ENCODE results near the gene UBP1. TPM values are rescaled to one million over a fixed set of nuclear protein-coding genes. Genes with fewer than 3 reads are reported as not detected.

The UBP1 gene
- total RNA-seq, 1 experiment from 2014 or later: 90.8 TPM

DNA sequence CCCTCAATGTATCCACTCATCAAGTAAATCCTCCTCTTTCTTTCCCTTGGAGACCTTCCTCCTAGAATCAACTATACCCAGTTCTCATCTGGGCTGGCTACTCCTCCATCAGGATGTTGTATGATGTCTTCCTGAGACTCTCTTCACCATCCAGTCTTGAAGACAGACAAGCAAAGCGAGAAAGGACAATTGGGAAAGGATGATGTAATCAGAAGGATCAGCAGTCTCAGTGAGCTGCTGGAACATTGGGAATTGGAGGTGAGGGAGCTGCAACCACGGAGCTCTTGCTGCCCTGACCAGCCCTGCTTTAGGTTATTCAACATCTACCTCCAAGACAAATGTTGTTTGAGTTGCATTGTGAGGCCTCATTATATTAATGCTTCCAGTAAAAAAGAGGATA lies 48.0 kb upstream of the UBP1 start:
- Histone ChIP-seq H3K36me3 (ENCODE audit: control insufficient read depth, insufficient read depth, low read length) (no peaks in the 10 kb centered on the region), H3K4me3 (ENCODE audit: low read depth, low read length) (no peak overlapping the region), H3K9me3 (no peaks in the 10 kb centered on the region), H3K4me1 (no peaks in the 10 kb centered on the region), H3K27me3 (replicated peaks; ENCODE audit: control insufficient read depth, insufficient read depth, low read length) (no peaks in the 10 kb centered on the region)
- no TSS peak for BruUV-seq (replicated peaks)
- H3K4me1 Mint-ChIP-seq (ENCODE audit: low read depth, unreplicated experiment): no peaks in the 10 kb centered on the region
- ChIA-PET CTCF (no interaction called here), POLR2A (no interaction called here)
- intact Hi-C loops (cut with micrococcal nuclease; ENCODE audit: unreplicated experiment): no loop called here
- H3K4me3 Mint-ChIP-seq (ENCODE audit: unreplicated experiment): no peak overlapping the region
- H3K9me3 Mint-ChIP-seq (ENCODE audit: unreplicated experiment): peaks cover 8% of the 10 kb centered on the region
- H3K27ac Mint-ChIP-seq (ENCODE audit: unreplicated experiment): no peak overlapping the region
- TF ChIP-seq, protein P1, sequence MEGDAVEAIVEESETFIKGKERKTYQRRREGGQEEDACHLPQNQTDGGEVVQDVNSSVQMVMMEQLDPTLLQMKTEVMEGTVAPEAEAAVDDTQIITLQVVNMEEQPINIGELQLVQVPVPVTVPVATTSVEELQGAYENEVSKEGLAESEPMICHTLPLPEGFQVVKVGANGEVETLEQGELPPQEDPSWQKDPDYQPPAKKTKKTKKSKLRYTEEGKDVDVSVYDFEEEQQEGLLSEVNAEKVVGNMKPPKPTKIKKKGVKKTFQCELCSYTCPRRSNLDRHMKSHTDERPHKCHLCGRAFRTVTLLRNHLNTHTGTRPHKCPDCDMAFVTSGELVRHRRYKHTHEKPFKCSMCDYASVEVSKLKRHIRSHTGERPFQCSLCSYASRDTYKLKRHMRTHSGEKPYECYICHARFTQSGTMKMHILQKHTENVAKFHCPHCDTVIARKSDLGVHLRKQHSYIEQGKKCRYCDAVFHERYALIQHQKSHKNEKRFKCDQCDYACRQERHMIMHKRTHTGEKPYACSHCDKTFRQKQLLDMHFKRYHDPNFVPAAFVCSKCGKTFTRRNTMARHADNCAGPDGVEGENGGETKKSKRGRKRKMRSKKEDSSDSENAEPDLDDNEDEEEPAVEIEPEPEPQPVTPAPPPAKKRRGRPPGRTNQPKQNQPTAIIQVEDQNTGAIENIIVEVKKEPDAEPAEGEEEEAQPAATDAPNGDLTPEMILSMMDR (IDR thresholded peaks at IDR 0.05; ENCODE audit: insufficient read depth in 1 of 2, low read depth in 1 of 2, low read length in 1 of 2, severe bottlenecking in 1 of 2, unreplicated experiment in 1 of 2): no peak
- peaks cover 4% of the 10 kb centered on the region for H3K36me3 Mint-ChIP-seq (ENCODE audit: insufficient read depth, unreplicated experiment)
- DNase-seq: no peak
- no peaks in the 10 kb centered on the region for H3K27me3 Mint-ChIP-seq (ENCODE audit: insufficient read depth, unreplicated experiment)

DNA sequence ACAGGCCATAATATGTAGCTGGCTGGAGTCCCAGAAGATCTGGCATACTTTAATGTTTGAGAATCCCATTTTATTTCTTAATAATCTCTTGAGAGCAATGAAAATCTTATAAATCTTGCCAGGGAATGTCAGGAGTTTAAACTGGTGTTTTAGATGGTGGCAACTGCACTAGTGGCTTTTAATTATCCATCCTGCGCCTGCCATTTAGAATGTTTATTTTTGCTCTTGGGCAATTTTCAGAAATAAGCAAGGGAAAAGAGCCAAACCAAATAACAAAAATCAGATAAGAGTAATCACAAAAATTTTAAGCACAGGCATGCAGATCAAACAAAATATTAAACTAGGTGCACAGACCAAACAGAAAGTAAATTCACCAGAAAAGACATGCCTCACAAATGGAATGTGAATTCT lies 41.9 kb upstream of the UBP1 start:
- intact Hi-C loops (cut with micrococcal nuclease; ENCODE audit: unreplicated experiment): loop anchor here (5.0 kb wide), 1 partner anchor 40 kb away; the partner anchor contains the start of gene UBP1
- Histone ChIP-seq H3K27me3 (replicated peaks; ENCODE audit: control insufficient read depth, insufficient read depth, low read length) (no peaks in the 10 kb centered on the region), H3K4me3 (ENCODE audit: low read depth, low read length) (no peak overlapping the region), H3K4me1 (no peaks in the 10 kb centered on the region), H3K36me3 (ENCODE audit: control insufficient read depth, insufficient read depth, low read length) (no peaks in the 10 kb centered on the region), H3K9me3 (0 out of 2 replicates have a peak, but pooled peaks cover 12% of the 10 kb centered on the region)
- H3K36me3 Mint-ChIP-seq (ENCODE audit: insufficient read depth, unreplicated experiment): peaks cover 4% of the 10 kb centered on the region
- no TSS peak for BruUV-seq (replicated peaks)
- H3K27ac Mint-ChIP-seq (ENCODE audit: unreplicated experiment): no peak overlapping the region
- TF ChIP-seq, protein P1 (IDR thresholded peaks at IDR 0.05; ENCODE audit: insufficient read depth in 1 of 2, low read depth in 1 of 2, low read length in 1 of 2, severe bottlenecking in 1 of 2, unreplicated experiment in 1 of 2): no peak
- no peaks in the 10 kb centered on the region for H3K4me1 Mint-ChIP-seq (ENCODE audit: low read depth, unreplicated experiment)
- peaks cover 18% of the 10 kb centered on the region for H3K9me3 Mint-ChIP-seq (ENCODE audit: unreplicated experiment)
- ChIA-PET POLR2A (no interaction called here), CTCF (no interaction called here)
- no peaks in the 10 kb centered on the region for H3K27me3 Mint-ChIP-seq (ENCODE audit: insufficient read depth, unreplicated experiment)
- no peak overlapping the region for H3K4me3 Mint-ChIP-seq (ENCODE audit: unreplicated experiment)
- no peak for DNase-seq

- no peaks in the 10 kb centered on the region for H3K4me1 Mint-ChIP-seq (ENCODE audit: low read depth, unreplicated experiment)
- Histone ChIP-seq H3K4me1 (no peaks in the 10 kb centered on the region), H3K4me3 (ENCODE audit: low read depth, low read length) (no peak overlapping the region), H3K9me3 (no peaks in the 10 kb centered on the region), H3K36me3 (ENCODE audit: control insufficient read depth, insufficient read depth, low read length) (no peaks in the 10 kb centered on the region), H3K27me3 (replicated peaks; ENCODE audit: control insufficient read depth, insufficient read depth, low read length) (no peaks in the 10 kb centered on the region)
- no peak overlapping the region for H3K27ac Mint-ChIP-seq (ENCODE audit: unreplicated experiment)
- H3K9me3 Mint-ChIP-seq (ENCODE audit: unreplicated experiment): peaks cover 1% of the 10 kb centered on the region
- intact Hi-C loops (cut with micrococcal nuclease; ENCODE audit: unreplicated experiment): no loop called here
- TF ChIP-seq, protein P1 (IDR thresholded peaks at IDR 0.05; ENCODE audit: insufficient read depth in 1 of 2, low read depth in 1 of 2, low read length in 1 of 2, severe bottlenecking in 1 of 2, unreplicated experiment in 1 of 2): no peak
- DNase-seq: no peak
- no peak overlapping the region for H3K4me3 Mint-ChIP-seq (ENCODE audit: unreplicated experiment)
- CTCF ChIA-PET: interaction anchor here (0.7 kb wide), 1 partner anchor 34 kb away, joined by 7 read pairs; no protein-coding TSS in a partner anchor
- BruUV-seq (replicated peaks): no TSS peak
- POLR2A ChIA-PET: interaction anchor here (0.7 kb wide), 1 partner anchor 238 kb away, joined by 3 read pairs; no protein-coding TSS in a partner anchor
- no peaks in the 10 kb centered on the region for H3K27me3 Mint-ChIP-seq (ENCODE audit: insufficient read depth, unreplicated experiment)
- H3K36me3 Mint-ChIP-seq (ENCODE audit: insufficient read depth, unreplicated experiment): no peaks in the 10 kb centered on the region
These were observed 34.7 kb upstream of the UBP1 start for GRCh38 chr3:33474896-33475295.

Data from Caco-2 (cell line).